Activated naive CD8-positive, alpha-beta T cell treated with anti-CD3 and anti-CD28 coated beads, Interleukin-2, amount 50 U/mL, for 24 hours (primary cell): ENCODE results near the gene TIMM44.

Experiments
- ATAC-seq: fragments of 150-1000 bp; cut with Tn5 transposase; one replicate; pipeline ENCODE4 v1.10.0; 2021
- DNase-seq: peaks from one replicate; pipeline ENCODE4 v3.0.0; 2021
- H3K27ac Mint-ChIP-seq: one replicate; pipeline ENCODE4 v1.8.0; 2021; ENCODE audit warnings: mild to moderate bottlenecking, mixed read lengths
- H3K27me3 Mint-ChIP-seq: one replicate; pipeline ENCODE4 v1.8.0; 2021; ENCODE audit warnings: mixed read lengths
- H3K36me3 Mint-ChIP-seq: one replicate; pipeline ENCODE4 v1.8.0; 2021; ENCODE audit warnings: low read depth, mixed read lengths
- H3K4me1 Mint-ChIP-seq: one replicate; pipeline ENCODE4 v1.8.0; 2021; ENCODE audit warnings: mixed read lengths
- H3K4me3 Mint-ChIP-seq: one replicate; pipeline ENCODE4 v1.8.0; 2021; ENCODE audit warnings: mild to moderate bottlenecking, moderate library complexity, mixed read lengths
- H3K9me3 Mint-ChIP-seq: one replicate; pipeline ENCODE4 v1.8.0; 2021; ENCODE audit warnings: mixed read lengths

The TIMM44 gene

GRCh38 chr19:7943444-7944176 lies at the start of gene TIMM44:
TIMM44 (minus strand) TSS chr19:7943666; CDS start chr19:7943651, 15 bp downstream.
- H3K4me1 Mint-ChIP-seq, result peaks cover 44% of the 10 kb centered on the region
- peak; percentile 98 for DNase-seq
- ATAC-seq, result peak; percentile 99
- H3K9me3 Mint-ChIP-seq, result no peaks in the 10 kb centered on the region
- peak within 1 kb of the TSS; percentile 92 for H3K27ac Mint-ChIP-seq
- peak within 1 kb of the TSS; percentile 90 for H3K4me3 Mint-ChIP-seq
- peaks cover 17% of the 10 kb centered on the region for H3K36me3 Mint-ChIP-seq
- H3K27me3 Mint-ChIP-seq, result no peaks in the 10 kb centered on the region

GRCh38 chr19:7992575-7992974 lies 49.1 kb upstream of the TIMM44 start:
- Mint-ChIP-seq H3K36me3 (peaks cover 31% of the 10 kb centered on the region), H3K27me3 (no peaks in the 10 kb centered on the region), H3K4me3 (no peak overlapping the region), H3K4me1 (peaks cover 28% of the 10 kb centered on the region), H3K27ac (no peak overlapping the region), H3K9me3 (no peaks in the 10 kb centered on the region)
- DNase-seq (no peak), ATAC-seq (no peak)

GRCh38 chr19:7989071-7989575 lies 45.7 kb upstream of the TIMM44 start:
- H3K27ac Mint-ChIP-seq, result no peak overlapping the region
- no peak overlapping the region for H3K4me3 Mint-ChIP-seq
- no peak for ATAC-seq

GRCh38 chr19:7988307-7988706 lies 44.8 kb upstream of the TIMM44 start:
- Mint-ChIP-seq H3K27me3 (no peaks in the 10 kb centered on the region), H3K27ac (peak overlapping the region; percentile 37), H3K4me1 (no peaks in the 10 kb centered on the region), H3K4me3 (no peak overlapping the region), H3K36me3 (peaks cover 33% of the 10 kb centered on the region), H3K9me3 (no peaks in the 10 kb centered on the region)
- ATAC-seq (no peak), DNase-seq (no peak)

More at GRCh38 chr19:7989071-7989575, 45.7 kb upstream of the TIMM44 start:
- DNase-seq, result no peak
- Mint-ChIP-seq H3K27me3 (no peaks in the 10 kb centered on the region), H3K4me1 (peaks cover 4% of the 10 kb centered on the region), H3K36me3 (peaks cover 33% of the 10 kb centered on the region), H3K9me3 (no peaks in the 10 kb centered on the region)

GRCh38 chr19:7987114-7987768 lies 43.8 kb upstream of the TIMM44 start:
- no peaks in the 10 kb centered on the region for H3K9me3 Mint-ChIP-seq
- H3K4me3 Mint-ChIP-seq, result no peak overlapping the region
- DNase-seq, result no peak
- no peak overlapping the region for H3K27ac Mint-ChIP-seq
- H3K36me3 Mint-ChIP-seq, result peaks cover 35% of the 10 kb centered on the region
- ATAC-seq, result no peak
- no peaks in the 10 kb centered on the region for H3K27me3 Mint-ChIP-seq
- no peaks in the 10 kb centered on the region for H3K4me1 Mint-ChIP-seq

GRCh38 chr19:7986321-7987113 lies 43.1 kb upstream of the TIMM44 start:
- Mint-ChIP-seq H3K27me3 (no peaks in the 10 kb centered on the region), H3K9me3 (no peaks in the 10 kb centered on the region), H3K4me3 (no peak overlapping the region), H3K4me1 (no peaks in the 10 kb centered on the region), H3K27ac (peak overlapping the region; percentile 19), H3K36me3 (peaks cover 33% of the 10 kb centered on the region)
- DNase-seq (no peak), ATAC-seq (no peak)

GRCh38 chr19:7985481-7985911 lies 42.0 kb upstream of the TIMM44 start:
- H3K9me3 Mint-ChIP-seq, result no peaks in the 10 kb centered on the region
- no peak overlapping the region for H3K27ac Mint-ChIP-seq
- ATAC-seq (no peak), DNase-seq (no peak)
- H3K4me1 Mint-ChIP-seq, result no peaks in the 10 kb centered on the region
- peaks cover 32% of the 10 kb centered on the region for H3K36me3 Mint-ChIP-seq
- H3K4me3 Mint-ChIP-seq, result no peak overlapping the region
- no peaks in the 10 kb centered on the region for H3K27me3 Mint-ChIP-seq

- Mint-ChIP-seq H3K4me1 (no peaks in the 10 kb centered on the region), H3K9me3 (no peaks in the 10 kb centered on the region), H3K27me3 (no peaks in the 10 kb centered on the region), H3K27ac (no peak overlapping the region), H3K36me3 (peaks cover 26% of the 10 kb centered on the region), H3K4me3 (no peak overlapping the region)
- ATAC-seq (no peak), DNase-seq (no peak)
Measured at GRCh38 chr19:7983995-7984837, 40.8 kb upstream of the TIMM44 start.

GRCh38 chr19:7983286-7983950 lies 40.0 kb upstream of the TIMM44 start:
- no peaks in the 10 kb centered on the region for H3K4me1 Mint-ChIP-seq
- no peak for ATAC-seq
- H3K36me3 Mint-ChIP-seq, result peaks cover 21% of the 10 kb centered on the region
- no peaks in the 10 kb centered on the region for H3K27me3 Mint-ChIP-seq
- H3K27ac Mint-ChIP-seq, result no peak overlapping the region
- no peak overlapping the region for H3K4me3 Mint-ChIP-seq
- DNase-seq, result no peak
- H3K9me3 Mint-ChIP-seq, result no peaks in the 10 kb centered on the region

GRCh38 chr19:7982651-7983099 lies 39.2 kb upstream of the TIMM44 start:
- no peaks in the 10 kb centered on the region for H3K4me1 Mint-ChIP-seq
- no peak overlapping the region for H3K27ac Mint-ChIP-seq
- ATAC-seq, result no peak
- H3K4me3 Mint-ChIP-seq, result no peak overlapping the region
- H3K9me3 Mint-ChIP-seq, result no peaks in the 10 kb centered on the region
- H3K36me3 Mint-ChIP-seq, result peaks cover 14% of the 10 kb centered on the region
- DNase-seq, result no peak
- no peaks in the 10 kb centered on the region for H3K27me3 Mint-ChIP-seq

GRCh38 chr19:7982103-7982502 lies 38.6 kb upstream of the TIMM44 start:
- Mint-ChIP-seq H3K27ac (no peak overlapping the region), H3K36me3 (peaks cover 11% of the 10 kb centered on the region), H3K4me3 (no peak overlapping the region), H3K4me1 (no peaks in the 10 kb centered on the region), H3K9me3 (no peaks in the 10 kb centered on the region), H3K27me3 (no peaks in the 10 kb centered on the region)
- no peak for DNase-seq
- no peak for ATAC-seq

GRCh38 chr19:7981661-7982060 lies 38.2 kb upstream of the TIMM44 start:
- Mint-ChIP-seq H3K4me3 (no peak overlapping the region), H3K36me3 (peaks cover 11% of the 10 kb centered on the region), H3K27ac (no peak overlapping the region), H3K27me3 (no peaks in the 10 kb centered on the region), H3K9me3 (no peaks in the 10 kb centered on the region), H3K4me1 (no peaks in the 10 kb centered on the region)
- ATAC-seq (no peak), DNase-seq (no peak)

- H3K9me3 Mint-ChIP-seq, result no peaks in the 10 kb centered on the region
- H3K36me3 Mint-ChIP-seq, result peaks cover 7% of the 10 kb centered on the region
- ATAC-seq (no peak), DNase-seq (no peak)
- H3K27ac Mint-ChIP-seq, result no peak overlapping the region
- no peaks in the 10 kb centered on the region for H3K4me1 Mint-ChIP-seq
- no peak overlapping the region for H3K4me3 Mint-ChIP-seq
- no peaks in the 10 kb centered on the region for H3K27me3 Mint-ChIP-seq
Measured at GRCh38 chr19:7981199-7981598, 37.7 kb upstream of the TIMM44 start.
